KMS-11 (cell line): Measurements from ENCODE around the gene PURB.

ENCODE experiments used
- H2AFZ ChIP-seq: fragments of 200-600 bp; sonication (generic); 2 replicates; pipeline ENCODE4 v1.6.1; 2016; ENCODE audit warnings: antibody characterized with exemption, mixed run types, low read depth
- H3K27ac ChIP-seq: fragments of 200-600 bp; sonication (generic); 2 replicates; pipeline ENCODE4 v1.6.1; 2016; ENCODE audit warnings: mild to moderate bottlenecking, mixed run types
- H3K27me3 ChIP-seq: fragments of 200-600 bp; sonication (generic); 2 replicates; pipeline ENCODE4 v1.6.1; 2017; ENCODE audit warnings: mild to moderate bottlenecking, low read depth, mixed run types, moderate library complexity; ENCODE audit not compliant: insufficient read depth
- H3K36me3 ChIP-seq: fragments of 200-600 bp; sonication (generic); 2 replicates; pipeline ENCODE4 v1.6.1; 2017; ENCODE audit warnings: mild to moderate bottlenecking, mixed run types; ENCODE audit not compliant: insufficient read depth
- H3K4me1 ChIP-seq: fragments of 200-600 bp; sonication (generic); 2 replicates; pipeline ENCODE4 v1.6.1; 2016; ENCODE audit warnings: mild to moderate bottlenecking, low read depth, mixed run types; ENCODE audit not compliant: poor library complexity, severe bottlenecking
- H3K4me2 ChIP-seq: fragments of 200-600 bp; sonication (generic); 2 replicates; pipeline ENCODE4 v1.7.0; 2016; ENCODE audit warnings: mild to moderate bottlenecking, mixed run types
- H3K4me3 ChIP-seq: fragments of 200-600 bp; sonication (generic); IDR thresholded peaks from 2 replicates; pipeline ENCODE4 v1.6.1; 2017; ENCODE audit warnings: low read depth, low read length, mixed read lengths; ENCODE audit not compliant: insufficient read depth
- H3K79me2 ChIP-seq: fragments of 200-600 bp; sonication (generic); 2 replicates; pipeline ENCODE4 v1.6.1; 2016; ENCODE audit warnings: low read depth, mixed run types; ENCODE audit not compliant: insufficient read depth
- H3K9ac ChIP-seq: fragments of 200-600 bp; sonication (generic); 2 replicates; pipeline ENCODE4 v1.6.1; 2016; ENCODE audit warnings: mild to moderate bottlenecking, mixed run types
- H4K20me1 ChIP-seq: fragments of 200-600 bp; sonication (generic); 2 replicates; pipeline ENCODE4 v1.6.1; 2016; ENCODE audit warnings: mild to moderate bottlenecking, mixed run types; ENCODE audit not compliant: insufficient read depth
- TF ChIP-seq, protein P1 (sequence below): fragments of 200-600 bp; sonication (generic); conservative IDR thresholded peaks from 2 replicates; pipeline ENCODE4 v1.6.1; 2017; ENCODE audit warnings: low read depth, mild to moderate bottlenecking, antibody characterized with exemption, low read length, moderate library complexity, mixed read lengths

The PURB gene

GRCh38 chr7:44883961-44884620, 1.2 kb downstream of the PURB start:
- Histone ChIP-seq H3K4me1 (peaks cover 54% of the 10 kb centered on the region), H3K4me3 (no peak overlapping the region), H3K36me3 (no peaks in the 10 kb centered on the region), H3K27ac (peak overlapping the region; percentile 57; the same call in 1 of the 2 replicates), H3K4me2 (peak overlapping the region; percentile 69; the same call in 1 of the 2 replicates), H3K27me3 (no peaks in the 10 kb centered on the region), H4K20me1 (0 out of 2 replicates have a peak, but pooled peaks cover 3% of the 10 kb centered on the region), H3K79me2 (peaks cover 55% of the 10 kb centered on the region), H3K9ac (peak overlapping the region; percentile 57; the same call in 1 of the 2 replicates), H2AFZ (no peak overlapping the region)
- TF ChIP-seq, protein P1, sequence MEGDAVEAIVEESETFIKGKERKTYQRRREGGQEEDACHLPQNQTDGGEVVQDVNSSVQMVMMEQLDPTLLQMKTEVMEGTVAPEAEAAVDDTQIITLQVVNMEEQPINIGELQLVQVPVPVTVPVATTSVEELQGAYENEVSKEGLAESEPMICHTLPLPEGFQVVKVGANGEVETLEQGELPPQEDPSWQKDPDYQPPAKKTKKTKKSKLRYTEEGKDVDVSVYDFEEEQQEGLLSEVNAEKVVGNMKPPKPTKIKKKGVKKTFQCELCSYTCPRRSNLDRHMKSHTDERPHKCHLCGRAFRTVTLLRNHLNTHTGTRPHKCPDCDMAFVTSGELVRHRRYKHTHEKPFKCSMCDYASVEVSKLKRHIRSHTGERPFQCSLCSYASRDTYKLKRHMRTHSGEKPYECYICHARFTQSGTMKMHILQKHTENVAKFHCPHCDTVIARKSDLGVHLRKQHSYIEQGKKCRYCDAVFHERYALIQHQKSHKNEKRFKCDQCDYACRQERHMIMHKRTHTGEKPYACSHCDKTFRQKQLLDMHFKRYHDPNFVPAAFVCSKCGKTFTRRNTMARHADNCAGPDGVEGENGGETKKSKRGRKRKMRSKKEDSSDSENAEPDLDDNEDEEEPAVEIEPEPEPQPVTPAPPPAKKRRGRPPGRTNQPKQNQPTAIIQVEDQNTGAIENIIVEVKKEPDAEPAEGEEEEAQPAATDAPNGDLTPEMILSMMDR = no peak

DNA sequence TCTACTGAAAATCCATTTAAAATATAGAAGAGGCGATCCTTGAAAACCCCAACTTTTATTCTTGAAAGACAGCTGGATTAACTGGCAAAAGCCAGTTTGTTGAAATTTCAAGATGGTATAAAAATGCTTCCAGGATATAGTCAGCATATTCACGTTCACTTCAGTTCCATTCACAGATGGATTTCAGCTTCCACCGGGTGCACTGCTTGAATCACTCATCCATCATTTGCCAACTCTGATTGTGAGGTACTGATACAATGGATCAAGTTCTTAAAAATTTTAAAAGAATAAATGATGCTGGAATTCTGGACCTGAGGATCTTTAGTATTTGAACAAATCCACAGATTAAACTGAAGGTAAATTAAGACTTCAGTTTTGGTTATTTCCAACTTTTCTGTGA, 2.4 kb downstream of the PURB start:
- H3K4me2 ChIP-seq = peak overlapping the region; percentile 69
- no peaks in the 10 kb centered on the region for H3K27me3 ChIP-seq
- H3K9ac ChIP-seq = no peak overlapping the region
- H3K4me3 ChIP-seq = no peak overlapping the region
- no peaks in the 10 kb centered on the region for H3K36me3 ChIP-seq
- peaks cover 54% of the 10 kb centered on the region for H3K4me1 ChIP-seq
- H4K20me1 ChIP-seq = 0 out of 2 replicates have a peak, but pooled peaks cover 3% of the 10 kb centered on the region
- no peak overlapping the region for H3K27ac ChIP-seq
- TF ChIP-seq, protein P1 = no peak
- peaks cover 55% of the 10 kb centered on the region for H3K79me2 ChIP-seq
- H2AFZ ChIP-seq = no peak overlapping the region

GRCh38 chr7:44881610-44882009, 3.7 kb downstream of the PURB start:
- Histone ChIP-seq H3K36me3 (no peaks in the 10 kb centered on the region), H3K4me3 (no peak overlapping the region), H2AFZ (no peak overlapping the region), H4K20me1 (0 out of 2 replicates have a peak, but pooled peaks cover 3% of the 10 kb centered on the region), H3K4me1 (peaks cover 47% of the 10 kb centered on the region), H3K27ac (no peak overlapping the region; the same call in 1 of the 2 replicates), H3K27me3 (no peaks in the 10 kb centered on the region), H3K79me2 (peaks cover 55% of the 10 kb centered on the region), H3K9ac (no peak overlapping the region), H3K4me2 (peak overlapping the region; percentile 69)
- TF ChIP-seq, protein P1 = no peak

DNA sequence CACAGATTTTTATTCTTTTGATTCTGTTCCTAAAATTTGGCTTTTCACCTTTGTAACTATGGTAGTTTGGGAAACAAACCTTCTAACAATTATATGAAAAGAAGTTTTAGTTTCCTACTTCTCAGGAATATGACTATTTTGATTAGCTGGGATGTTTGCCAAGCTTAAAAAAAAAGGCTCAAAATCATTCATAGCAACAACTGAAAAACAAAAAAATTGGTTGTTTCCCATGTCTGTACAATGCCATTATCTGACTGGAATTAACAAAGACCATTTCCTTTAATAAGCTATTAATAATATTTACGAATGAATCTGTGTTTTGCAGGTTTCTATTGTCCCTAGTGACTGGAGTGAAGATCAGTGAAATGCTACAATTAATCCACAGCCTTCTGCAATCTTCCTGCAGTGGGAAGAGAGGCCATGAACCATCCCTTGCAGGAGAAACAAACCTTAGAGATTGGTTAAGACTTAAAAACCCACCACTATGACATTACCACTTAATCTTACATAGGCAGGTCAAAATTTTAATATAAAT, 4.2 kb downstream of the PURB start:
- TF ChIP-seq, protein P1 = no peak
- Histone ChIP-seq H3K27me3 (no peaks in the 10 kb centered on the region), H3K4me3 (no peak overlapping the region), H3K4me2 (peak overlapping the region; percentile 69), H3K4me1 (peaks cover 44% of the 10 kb centered on the region), H3K9ac (no peak overlapping the region), H3K27ac (peak overlapping the region; percentile 6; the same call in 1 of the 2 replicates), H3K36me3 (no peaks in the 10 kb centered on the region), H3K79me2 (peaks cover 55% of the 10 kb centered on the region), H2AFZ (no peak overlapping the region), H4K20me1 (0 out of 2 replicates have a peak, but pooled peaks cover 3% of the 10 kb centered on the region)
